Smooth muscle cell (in vitro differentiated cells): ENCODE results near the gene AGAP1. TPM values are rescaled to one million over a fixed set of nuclear protein-coding genes. Genes with fewer than 3 reads are reported as not detected.

Experiments
- DNase-seq: peaks from one replicate; lab custom pipeline; 2025; ENCODE audit not compliant: unreplicated experiment; lab: John Stamatoyannopoulos, UW
- H2AFZ ChIP-seq: fragments of 200-600 bp; sonication (generic); 2 replicates; pipeline ENCODE4 v1.6.0; 2016; ENCODE audit warnings: antibody characterized with exemption, low read depth, mild to moderate bottlenecking
- H3F3A ChIP-seq: fragments of 200-600 bp; sonication (generic); 2 replicates; pipeline ENCODE4 v1.6.0; 2017; ENCODE audit warnings: antibody characterized with exemption, low read depth
- H3K27ac ChIP-seq: fragments of 200-600 bp; sonication (generic); 2 replicates; pipeline ENCODE4 v1.5.1; 2016; ENCODE audit warnings: low read depth, mild to moderate bottlenecking
- H3K27me3 ChIP-seq: fragments of 200-600 bp; sonication (generic); 2 replicates; pipeline ENCODE4 v1.6.1; 2016; ENCODE audit warnings: low read depth, mild to moderate bottlenecking
- H3K36me3 ChIP-seq: fragments of 200-600 bp; sonication (generic); 2 replicates; pipeline ENCODE4 v1.5.1; 2016; ENCODE audit warnings: low read depth
- H3K4me1 ChIP-seq: fragments of 200-600 bp; sonication (generic); 2 replicates; pipeline ENCODE4 v1.5.1; 2016; ENCODE audit warnings: low read depth
- H3K4me2 ChIP-seq: fragments of 200-600 bp; sonication (generic); 2 replicates; pipeline ENCODE4 v1.6.0; 2016; ENCODE audit warnings: mild to moderate bottlenecking
- H3K4me3 ChIP-seq: fragments of 200-600 bp; sonication (generic); 2 replicates; pipeline ENCODE4 v1.5.1; 2016; ENCODE audit warnings: mild to moderate bottlenecking
- H3K79me2 ChIP-seq: fragments of 200-600 bp; sonication (generic); 2 replicates; pipeline ENCODE4 v1.6.0; 2016; ENCODE audit warnings: low read depth, mild to moderate bottlenecking
- H3K9ac ChIP-seq: fragments of 200-600 bp; sonication (generic); 2 replicates; pipeline ENCODE4 v1.6.0; 2016; ENCODE audit warnings: low read depth
- H3K9me3 ChIP-seq: fragments of 200-600 bp; sonication (generic); replicated peaks from 2 replicates; pipeline ENCODE4 v1.5.1; 2016; ENCODE audit warnings: low read depth
- H4K20me1 ChIP-seq: fragments of 200-600 bp; sonication (generic); 2 replicates; pipeline ENCODE4 v1.6.0; 2016; ENCODE audit warnings: low read depth
- WGBS: methylation state at CpG from one replicate; pipeline ENCODE4 v1.1.7; 2016; ENCODE audit warnings: low lambda C conversion rate; 5-methylcytosine and 5-hydroxymethylcytosine counted together
- polyA plus RNA-seq: library from polyadenylated mRNA; unstranded; fragments of >200 nt; fragmentation: Nextera tagmentation; extraction: Ambion mirVana; gene quantifications from 2 replicates; pipeline ENCODE4 v1.2.1, GENCODE V29; 2016
- total RNA-seq: library from RNA; depleted of rRNA; stranded (reverse); fragments of >200 nt; gene quantifications from 2 replicates; pipeline ENCODE4 v1.2.3, GENCODE V29; 2014
- TF ChIP-seq, protein P1 (sequence below): fragments of 200-600 bp; sonication (generic); IDR thresholded peaks from 2 replicates; pipeline ENCODE4 v1.5.1; 2017; ENCODE audit warnings: borderline replicate concordance, mild to moderate bottlenecking, antibody characterized with exemption; ENCODE audit not compliant: insufficient read depth, poor library complexity, severe bottlenecking

The AGAP1 gene
- total and polyA plus RNA-seq, 2 experiments from 2014 or later: 3.9 to 9.8 TPM

DNA sequence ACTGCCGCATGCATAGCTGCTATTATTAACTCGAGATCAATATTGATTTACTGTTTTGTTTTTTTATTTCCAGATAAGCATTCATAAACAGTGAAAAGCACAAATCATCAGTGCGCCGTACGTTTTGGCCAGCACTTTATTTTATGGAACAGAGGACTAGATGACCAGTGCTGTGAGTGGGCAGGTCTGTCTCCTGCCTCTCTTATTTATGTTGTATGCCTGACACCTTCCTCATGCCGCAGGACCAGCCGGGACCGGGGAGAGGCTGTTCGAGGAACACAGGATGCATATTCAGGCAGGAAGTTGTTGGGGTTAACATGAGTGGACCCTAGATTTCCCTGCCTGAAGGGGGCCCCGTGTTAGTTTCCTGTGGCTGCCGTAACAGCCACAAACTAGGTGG, 72.6 kb downstream of the AGAP1 start:
- Histone ChIP-seq H2AFZ (no peak overlapping the region), H3K79me2 (peaks cover 34% of the 10 kb centered on the region), H3K4me2 (no peak overlapping the region), H3K9me3 (no peaks in the 10 kb centered on the region), H3F3A (no peaks in the 10 kb centered on the region), H3K36me3 (no peaks in the 10 kb centered on the region), H3K4me3 (no peak overlapping the region), H4K20me1 (peaks cover 84% of the 10 kb centered on the region), H3K27ac (no peak overlapping the region), H3K27me3 (no peaks in the 10 kb centered on the region), H3K9ac (no peak overlapping the region), H3K4me1 (peaks cover 13% of the 10 kb centered on the region)
- DNase-seq: no peak
- TF ChIP-seq, protein P1, sequence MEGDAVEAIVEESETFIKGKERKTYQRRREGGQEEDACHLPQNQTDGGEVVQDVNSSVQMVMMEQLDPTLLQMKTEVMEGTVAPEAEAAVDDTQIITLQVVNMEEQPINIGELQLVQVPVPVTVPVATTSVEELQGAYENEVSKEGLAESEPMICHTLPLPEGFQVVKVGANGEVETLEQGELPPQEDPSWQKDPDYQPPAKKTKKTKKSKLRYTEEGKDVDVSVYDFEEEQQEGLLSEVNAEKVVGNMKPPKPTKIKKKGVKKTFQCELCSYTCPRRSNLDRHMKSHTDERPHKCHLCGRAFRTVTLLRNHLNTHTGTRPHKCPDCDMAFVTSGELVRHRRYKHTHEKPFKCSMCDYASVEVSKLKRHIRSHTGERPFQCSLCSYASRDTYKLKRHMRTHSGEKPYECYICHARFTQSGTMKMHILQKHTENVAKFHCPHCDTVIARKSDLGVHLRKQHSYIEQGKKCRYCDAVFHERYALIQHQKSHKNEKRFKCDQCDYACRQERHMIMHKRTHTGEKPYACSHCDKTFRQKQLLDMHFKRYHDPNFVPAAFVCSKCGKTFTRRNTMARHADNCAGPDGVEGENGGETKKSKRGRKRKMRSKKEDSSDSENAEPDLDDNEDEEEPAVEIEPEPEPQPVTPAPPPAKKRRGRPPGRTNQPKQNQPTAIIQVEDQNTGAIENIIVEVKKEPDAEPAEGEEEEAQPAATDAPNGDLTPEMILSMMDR: no peak
- 94% methylated on average over 11 of the region's 11 CpGs for WGBS

DNA sequence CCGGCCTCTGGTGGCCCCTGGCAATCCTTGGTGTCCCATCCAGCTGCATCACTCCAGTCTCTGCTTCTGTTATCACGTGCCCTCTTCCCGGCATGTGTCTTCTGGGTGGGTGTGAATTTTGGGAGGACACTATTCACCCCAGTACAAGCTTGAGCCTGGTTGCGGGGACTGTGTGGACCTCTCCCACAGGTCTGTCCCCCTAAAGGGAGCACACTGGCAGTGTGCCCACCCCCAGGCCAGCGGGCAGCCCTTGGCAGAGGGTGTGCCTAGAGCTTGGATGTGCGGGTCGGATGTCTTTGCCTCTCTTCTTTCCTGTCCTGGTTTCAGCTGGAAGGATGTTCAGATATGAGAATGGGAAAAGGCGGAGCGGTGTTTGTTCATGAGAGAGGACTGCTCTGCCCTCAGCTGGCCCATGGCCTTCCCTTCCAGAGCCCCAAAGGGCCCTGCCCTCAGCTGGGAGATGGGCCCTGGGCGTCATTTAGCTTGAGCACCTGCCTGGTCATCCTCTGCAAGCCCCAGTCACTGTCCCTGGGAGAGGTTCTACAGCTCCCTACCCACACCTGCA, 73.2 kb downstream of the AGAP1 start:
- H3K27me3 ChIP-seq: no peaks in the 10 kb centered on the region
- H3K4me1 ChIP-seq: peaks cover 7% of the 10 kb centered on the region
- no peak for DNase-seq
- no peak overlapping the region for H2AFZ ChIP-seq
- H3K9me3 ChIP-seq: no peaks in the 10 kb centered on the region
- no peak overlapping the region for H3K27ac ChIP-seq
- H3K9ac ChIP-seq: no peak overlapping the region
- H3K79me2 ChIP-seq: peaks cover 36% of the 10 kb centered on the region
- no peaks in the 10 kb centered on the region for H3K36me3 ChIP-seq
- no peak overlapping the region for H3K4me3 ChIP-seq
- H4K20me1 ChIP-seq: peaks cover 84% of the 10 kb centered on the region
- 93% methylated on average over 10 of the region's 10 CpGs for WGBS
- H3F3A ChIP-seq: no peaks in the 10 kb centered on the region
- TF ChIP-seq, protein P1: no peak
- no peak overlapping the region for H3K4me2 ChIP-seq

DNA sequence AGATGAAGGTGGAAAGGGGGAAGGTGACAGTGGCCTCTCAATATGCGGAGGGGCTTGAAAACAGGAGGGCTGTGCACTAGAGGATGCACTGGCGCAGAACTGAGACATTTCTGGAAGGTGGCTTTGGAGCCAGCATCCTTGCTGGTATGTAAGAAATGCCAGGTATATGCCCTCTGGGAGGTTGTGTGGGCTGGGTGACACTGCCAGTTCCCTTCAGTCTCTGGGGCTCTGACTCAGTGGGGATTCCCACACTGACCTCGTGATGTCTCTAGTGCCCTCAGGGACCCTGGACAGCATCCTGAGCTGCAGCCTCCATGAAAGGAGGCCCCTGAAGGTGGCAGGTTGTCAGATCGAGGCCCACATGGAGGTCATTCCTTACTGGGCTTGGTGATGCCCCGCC, 74.0 kb downstream of the AGAP1 start:
- Histone ChIP-seq H2AFZ (no peak overlapping the region), H4K20me1 (peaks cover 84% of the 10 kb centered on the region), H3K79me2 (peaks cover 39% of the 10 kb centered on the region), H3K36me3 (no peaks in the 10 kb centered on the region), H3K4me3 (no peak overlapping the region), H3K27me3 (no peaks in the 10 kb centered on the region), H3F3A (no peaks in the 10 kb centered on the region), H3K4me2 (no peak overlapping the region), H3K9ac (no peak overlapping the region), H3K9me3 (no peaks in the 10 kb centered on the region), H3K27ac (no peak overlapping the region), H3K4me1 (peaks cover 5% of the 10 kb centered on the region)
- WGBS: 92% methylated on average over 5 of the region's 5 CpGs
- TF ChIP-seq, protein P1: no peak
- no peak for DNase-seq

DNA sequence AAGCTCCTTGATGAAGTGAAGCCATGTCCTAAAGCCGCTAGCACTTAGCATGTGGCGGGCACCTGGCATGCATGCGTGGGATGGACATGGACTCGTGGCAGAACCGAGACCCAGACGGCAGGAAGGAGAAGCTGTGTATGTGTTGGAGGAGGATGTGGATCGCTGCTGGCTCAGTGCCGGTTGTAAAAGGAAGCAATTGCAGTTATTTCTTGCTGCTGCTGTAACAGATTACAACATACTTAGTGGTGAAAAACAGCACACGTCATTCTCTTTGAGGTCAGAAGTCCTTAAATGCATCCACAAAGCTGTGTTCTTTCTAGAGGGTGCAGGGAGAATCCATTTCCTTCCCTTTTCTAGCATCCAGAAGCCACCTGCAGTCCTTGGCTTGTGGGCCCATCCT, 74.6 kb downstream of the AGAP1 start:
- peaks cover 39% of the 10 kb centered on the region for H3K79me2 ChIP-seq
- no peak overlapping the region for H3K9ac ChIP-seq
- 93% methylated on average over 9 of the region's 9 CpGs for WGBS
- H3F3A ChIP-seq: no peaks in the 10 kb centered on the region
- H2AFZ ChIP-seq: no peak overlapping the region
- no peak overlapping the region for H3K4me3 ChIP-seq
- no peak for DNase-seq
- H3K27ac ChIP-seq: no peak overlapping the region
- TF ChIP-seq, protein P1: no peak
- no peaks in the 10 kb centered on the region for H3K36me3 ChIP-seq
- H4K20me1 ChIP-seq: peaks cover 84% of the 10 kb centered on the region
- no peaks in the 10 kb centered on the region for H3K9me3 ChIP-seq
- no peaks in the 10 kb centered on the region for H3K27me3 ChIP-seq
- H3K4me1 ChIP-seq: peaks cover 7% of the 10 kb centered on the region
- no peak overlapping the region for H3K4me2 ChIP-seq
